ENCODE data around the gene TRAF2.
"Not testable (repeated sequence)": the region's sequence is repeated elsewhere in the genome, so short reads cannot be mapped to it uniquely, and the experiment has no call there.

Gene TRAF2

GRCh38 chr9:136861874-136862457 lies 24.4 kb upstream of the TRAF2 start:
- no peak overlapping the region for H3K4me3 ChIP-seq (ENCODE audit: low read depth, low read length)
- peaks cover 35% of the 10 kb centered on the region for H3K36me3 ChIP-seq (replicated peaks)
- H3K27me3 ChIP-seq (replicated peaks) = no peaks in the 10 kb centered on the region
- in situ Hi-C loops (cut with HindIII; ENCODE audit: low pct_ligation_motif_present, low sequenced_read_pairs) = no loop called here
- TF ChIP-seq CTCF (IDR thresholded peaks at IDR 0.05; ENCODE audit: low read depth, low read length, missing control alignments) = no peak
- DNase-seq = no peak
- H3K27ac ChIP-seq = no peak overlapping the region

- Histone ChIP-seq H3K36me3 (replicated peaks) (peaks cover 35% of the 10 kb centered on the region), H3K27me3 (replicated peaks) (no peaks in the 10 kb centered on the region), H3K27ac (no peak overlapping the region), H3K4me3 (ENCODE audit: low read depth, low read length) (no peak overlapping the region)
- DNase-seq = no peak
- in situ Hi-C loops (cut with HindIII; ENCODE audit: low pct_ligation_motif_present, low sequenced_read_pairs) = no loop called here
- no peak for TF ChIP-seq CTCF (IDR thresholded peaks at IDR 0.05; ENCODE audit: low read depth, low read length, missing control alignments)
Observed at GRCh38 chr9:136862849-136863622, 23.3 kb upstream of the TRAF2 start.

- H3K27me3 ChIP-seq (replicated peaks) = no peaks in the 10 kb centered on the region
- peaks cover 35% of the 10 kb centered on the region for H3K36me3 ChIP-seq (replicated peaks)
- in situ Hi-C loops (cut with HindIII; ENCODE audit: low pct_ligation_motif_present, low sequenced_read_pairs) = no loop called here
Observed at GRCh38 chr9:136863623-136864273, 22.6 kb upstream of the TRAF2 start.

GRCh38 chr9:136865041-136865767 lies 21.1 kb upstream of the TRAF2 start:
- peaks cover 35% of the 10 kb centered on the region for H3K36me3 ChIP-seq (replicated peaks)
- TF ChIP-seq CTCF (IDR thresholded peaks at IDR 0.05; ENCODE audit: low read depth, low read length, missing control alignments) = no peak
- in situ Hi-C loops (cut with HindIII; ENCODE audit: low pct_ligation_motif_present, low sequenced_read_pairs) = no loop called here
- H3K4me3 ChIP-seq (ENCODE audit: low read depth, low read length) = peak overlapping the region; percentile 76
- H3K27ac ChIP-seq = no peak overlapping the region
- DNase-seq = no peak
- H3K27me3 ChIP-seq (replicated peaks) = no peaks in the 10 kb centered on the region

More at GRCh38 chr9:136863623-136864273, 22.6 kb upstream of the TRAF2 start:
- no peak for DNase-seq
- H3K27ac ChIP-seq = no peak overlapping the region
- TF ChIP-seq CTCF (IDR thresholded peaks at IDR 0.05; ENCODE audit: low read depth, low read length, missing control alignments) = no peak
- no peak overlapping the region for H3K4me3 ChIP-seq (ENCODE audit: low read depth, low read length)

- TF ChIP-seq CTCF (IDR thresholded peaks at IDR 0.05; ENCODE audit: low read depth, low read length, missing control alignments) = no peak
- Histone ChIP-seq H3K36me3 (replicated peaks) (peaks cover 30% of the 10 kb centered on the region), H3K27ac (peak overlapping the region; percentile 39), H3K4me3 (ENCODE audit: low read depth, low read length) (peak overlapping the region; percentile 76), H3K27me3 (replicated peaks) (no peaks in the 10 kb centered on the region)
- in situ Hi-C loops (cut with HindIII; ENCODE audit: low pct_ligation_motif_present, low sequenced_read_pairs) = no loop called here
- DNase-seq = no peak
Observed at GRCh38 chr9:136865768-136866103, 20.6 kb upstream of the TRAF2 start.

- Histone ChIP-seq H3K4me3 (ENCODE audit: low read depth, low read length) (peak overlapping the region; percentile 76), H3K27ac (peak overlapping the region; percentile 50), H3K36me3 (replicated peaks) (peaks cover 18% of the 10 kb centered on the region)
- H3K27me3 ChIP-seq (replicated peaks); in situ Hi-C loops (cut with HindIII; ENCODE audit: low pct_ligation_motif_present, low sequenced_read_pairs); DNase-seq: not testable (repeated sequence)
Observed at GRCh38 chr9:136866898-136867421, 19.4 kb upstream of the TRAF2 start.

All from brain microvascular endothelial cell (primary cell).